Measurements from ENCODE around the gene BUD31.

DNA sequence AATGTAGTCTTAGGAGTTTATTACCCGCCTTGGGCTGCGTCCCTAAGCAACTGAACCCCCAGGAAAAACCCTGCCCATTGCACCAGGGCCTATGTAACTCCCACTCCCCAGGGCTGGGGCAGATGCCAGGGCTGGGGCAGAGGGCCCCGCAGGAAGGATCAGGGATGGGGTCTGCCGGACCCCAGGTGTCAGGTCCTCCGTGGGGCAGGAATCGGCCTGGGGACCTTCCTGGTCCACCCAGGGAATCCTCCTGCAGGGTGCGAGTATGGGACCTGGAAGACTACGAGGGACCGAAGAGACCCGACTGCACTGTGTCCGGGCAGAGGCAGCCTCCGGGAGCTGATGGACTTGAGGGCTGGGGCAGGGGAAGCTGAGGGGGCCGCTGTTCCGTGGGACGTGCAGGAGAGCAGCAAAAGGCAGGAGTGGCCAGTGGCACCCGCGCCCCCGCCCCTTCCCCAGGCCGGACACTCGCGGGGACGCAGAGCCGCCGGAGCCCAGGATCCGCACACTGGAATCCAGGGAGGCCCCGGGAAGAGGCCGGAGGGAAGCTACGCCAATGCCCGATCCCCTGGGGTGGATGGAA lies 59.7 kb downstream of the BUD31 start:
- TF ChIP-seq CTCF (IDR thresholded peaks at IDR 0.05) (no peak), POLR2A (IDR thresholded peaks at IDR 0.05) (no peak)

Measured in transverse colon (tissue), 3 donors.